IMR-90 (cell line): ENCODE measurements around the gene CES2. TPM values are rescaled to one million over a fixed set of nuclear protein-coding genes. Genes with fewer than 3 reads are reported as not detected.

Experiments
- ATAC-seq: fragments of 200-7000 bp; cut with Tn5 transposase; 2 replicates; pipeline ENCODE4 v1.9.1; 2020; ENCODE audit warnings: low read depth, mild to moderate bottlenecking, moderate library complexity
- BruUV-seq: library from RNA; stranded (reverse); fragments of 400-500 nt; replicated peaks from 2 replicates; lab custom pipeline; 2021; lab: Mats Ljungman, UMichigan
- CTCF ChIA-PET: fragments of 300-600 bp; formaldehyde crosslinking; extraction: SDS; loops from one replicate; lab custom pipeline; 2021; ENCODE audit warnings: antibody characterized with exemption; lab: Yijun Ruan, JAX
- POLR2A ChIA-PET: fragments of 300-600 bp; sonication (Branson Sonifier 250); formaldehyde crosslinking; loops from one replicate; lab custom pipeline; 2022; ENCODE audit warnings: antibody characterized with exemption; ENCODE audit not compliant: unreplicated experiment; lab: Charles Lee
- DNase-seq: peaks from one replicate; pipeline ENCODE4 v3.0.0; 2013
- H2AFZ ChIP-seq: replicated peaks from 2 replicates; pipeline ENCODE3; 2013; ENCODE audit warnings: low read length, mild to moderate bottlenecking; ENCODE audit not compliant: poor library complexity
- H2AK5ac ChIP-seq: 2 replicates; pipeline ENCODE4 v1.6.1; 2013; ENCODE audit warnings: low read depth, low read length, inconsistent platforms
- H2AK9ac ChIP-seq: replicated peaks from 2 replicates; pipeline ENCODE3; 2013; ENCODE audit warnings: mild to moderate bottlenecking, low read depth, low read length, moderate library complexity; ENCODE audit not compliant: poor library complexity
- H2BK120ac ChIP-seq: 2 replicates; pipeline ENCODE4 v1.6.1; 2013; ENCODE audit warnings: low read depth, low read length, inconsistent platforms
- H2BK15ac ChIP-seq: 3 replicates; pipeline ENCODE4 v1.6.1; 2013; ENCODE audit warnings: low read depth, low read length, inconsistent platforms
- H2BK20ac ChIP-seq: 2 replicates; pipeline ENCODE4 v1.6.1; 2013; ENCODE audit warnings: low read depth, mild to moderate bottlenecking, inconsistent platforms, low read length, moderate library complexity
- H2BK5ac ChIP-seq: 2 replicates; pipeline ENCODE4 v1.6.1; 2013; ENCODE audit warnings: mild to moderate bottlenecking, low read depth, low read length, inconsistent platforms; ENCODE audit not compliant: poor library complexity, severe bottlenecking
- H3K14ac ChIP-seq: replicated peaks from 2 replicates; pipeline ENCODE4 v1.6.1; 2013; ENCODE audit warnings: low read depth, low read length, inconsistent platforms
- H3K18ac ChIP-seq: 2 replicates; pipeline ENCODE4 v1.6.1; 2013; ENCODE audit warnings: low read depth, low read length, control low read depth
- H3K23ac ChIP-seq: 2 replicates; pipeline ENCODE4 v1.6.1; 2013; ENCODE audit warnings: low read depth, low read length, inconsistent platforms
- H3K27ac ChIP-seq: 2 replicates; pipeline ENCODE4 v1.5.1; 2013; ENCODE audit warnings: mild to moderate bottlenecking, control low read depth, low read length; ENCODE audit not compliant: insufficient read depth
- H3K27me3 ChIP-seq: 2 replicates; pipeline ENCODE4 v1.6.1; 2013; ENCODE audit warnings: low read length; ENCODE audit not compliant: control insufficient read depth, insufficient read depth
- H3K36me3 ChIP-seq: 2 replicates; pipeline ENCODE4 v1.6.1; 2013; ENCODE audit warnings: low read length, mixed read lengths; ENCODE audit not compliant: control insufficient read depth, insufficient read depth
- H3K4ac ChIP-seq: 2 replicates; pipeline ENCODE4 v1.6.1; 2013; ENCODE audit warnings: low read depth, low read length, inconsistent platforms
- H3K4me1 ChIP-seq: 2 replicates; pipeline ENCODE4 v1.6.1; 2013; ENCODE audit warnings: low read length, mixed read lengths; ENCODE audit not compliant: control insufficient read depth, insufficient read depth
- H3K4me2 ChIP-seq: 2 replicates; pipeline ENCODE4 v1.6.1; 2013; ENCODE audit warnings: low read depth, mild to moderate bottlenecking, control low read depth, low read length, moderate library complexity
- H3K4me3 ChIP-seq: 2 replicates; pipeline ENCODE4 v1.5.1; 2013; ENCODE audit warnings: low read depth, mild to moderate bottlenecking, control low read depth, low read length, moderate library complexity; ENCODE audit not compliant: insufficient read depth
- H3K56ac ChIP-seq: 2 replicates; pipeline ENCODE4 v1.6.1; 2013; ENCODE audit warnings: low read length, inconsistent platforms; ENCODE audit not compliant: insufficient read depth; ENCODE audit errors: extremely low read depth
- H3K79me1 ChIP-seq, 2 experiments: 2 replicates each; pipeline ENCODE4 v1.6.1; 2013; ENCODE audit warnings: low read length in 2 of 2, inconsistent platforms in 1 of 2, low read depth in 1 of 2
- H3K9ac ChIP-seq: 2 replicates; pipeline ENCODE4 v1.6.1; 2013; ENCODE audit warnings: low read depth, low read length, control low read depth
- H3K9me1 ChIP-seq: 2 replicates; pipeline ENCODE4 v1.6.1; 2013; ENCODE audit warnings: low read length, inconsistent platforms; ENCODE audit not compliant: insufficient read depth
- H3K9me3 ChIP-seq: 2 replicates; pipeline ENCODE4 v1.6.1; 2013; ENCODE audit warnings: low read length; ENCODE audit not compliant: control insufficient read depth, insufficient read depth
- H4K20me1 ChIP-seq: 2 replicates; pipeline ENCODE4 v1.6.1; 2013; ENCODE audit warnings: low read length, inconsistent platforms; ENCODE audit not compliant: insufficient read depth
- H4K5ac ChIP-seq: 2 replicates; pipeline ENCODE4 v1.6.1; 2013; ENCODE audit warnings: mild to moderate bottlenecking, low read depth, low read length, control low read depth
- H4K8ac ChIP-seq, 2 experiments: 2 replicates each; pipeline ENCODE4 v1.6.1; 2013; ENCODE audit warnings: low read depth in 2 of 2, low read length in 2 of 2, control low read depth in 1 of 2, inconsistent platforms in 1 of 2
- H4K91ac ChIP-seq: 2 replicates; pipeline ENCODE4 v1.6.1; 2013; ENCODE audit warnings: low read depth, low read length, inconsistent platforms; ENCODE audit not compliant: insufficient read depth
- BHLHE40 ChIP-seq: fragments of 150-350 bp; IDR thresholded peaks from 2 replicates; pipeline ENCODE4 v1.6.1; 2016; ENCODE audit warnings: mild to moderate bottlenecking, low read depth, low read length
- CEBPB ChIP-seq: IDR thresholded peaks from 2 replicates; pipeline ENCODE4 v1.6.1; 2012; ENCODE audit warnings: low read depth, low read length, improper control_type of control experiment
- CHD1 ChIP-seq: IDR thresholded peaks from 2 replicates; pipeline ENCODE4 v1.6.1; 2012; ENCODE audit warnings: low read depth, low read length, improper control_type of control experiment
- CTCF ChIP-seq: conservative IDR thresholded peaks from 2 replicates; pipeline ENCODE4 v1.5.1; 2012; ENCODE audit warnings: mild to moderate bottlenecking, low read depth, low read length, improper control_type of control experiment
- ELK1 ChIP-seq: fragments of 150-350 bp; IDR thresholded peaks from 2 replicates; pipeline ENCODE4 v1.6.1; 2016; ENCODE audit warnings: low read depth, mild to moderate bottlenecking, low read length, moderate library complexity, borderline replicate concordance
- FOS ChIP-seq: fragments of 150-350 bp; IDR thresholded peaks from 2 replicates; pipeline ENCODE4 v1.6.1; 2016; ENCODE audit warnings: low read depth, low read length
- MAFK ChIP-seq: IDR thresholded peaks from 2 replicates; pipeline ENCODE4 v1.6.1; 2012; ENCODE audit warnings: low read depth, low read length, improper control_type of control experiment
- MAZ ChIP-seq: IDR thresholded peaks from 2 replicates; pipeline ENCODE4 v1.6.1; 2012; ENCODE audit warnings: low read depth, mild to moderate bottlenecking, low read length, improper control_type of control experiment, moderate library complexity, borderline replicate concordance
- MXI1 ChIP-seq: IDR thresholded peaks from 2 replicates; pipeline ENCODE4 v1.6.1; 2012; ENCODE audit warnings: low read depth, mild to moderate bottlenecking, low read length, moderate library complexity, borderline replicate concordance
- NFE2L2 ChIP-seq: fragments of 150-350 bp; IDR thresholded peaks from 2 replicates; pipeline ENCODE4 v1.6.1; 2016; ENCODE audit warnings: low read depth, mild to moderate bottlenecking, low read length
- POLR2A ChIP-seq: IDR thresholded peaks from 2 replicates; pipeline ENCODE4 v1.6.1; 2012; ENCODE audit warnings: mild to moderate bottlenecking, low read depth, low read length
- RAD21 ChIP-seq: IDR thresholded peaks from 2 replicates; pipeline ENCODE4 v1.6.1; 2012; ENCODE audit warnings: low read length, improper control_type of control experiment
- RCOR1 ChIP-seq: IDR thresholded peaks from 2 replicates; pipeline ENCODE4 v1.6.1; 2012; ENCODE audit warnings: mild to moderate bottlenecking, low read length, improper control_type of control experiment; ENCODE audit not compliant: insufficient replicate concordance
- RFX5 ChIP-seq: IDR thresholded peaks from 2 replicates; pipeline ENCODE4 v1.8.0; 2012; ENCODE audit warnings: low read depth, mild to moderate bottlenecking, low read length, moderate library complexity
- SMC3 ChIP-seq: fragments of 150-350 bp; IDR thresholded peaks from 2 replicates; pipeline ENCODE4 v1.6.1; 2016; ENCODE audit warnings: low read depth, mild to moderate bottlenecking, antibody characterized with exemption, low read length, moderate library complexity
- USF2 ChIP-seq: fragments of 150-350 bp; IDR thresholded peaks from 2 replicates; pipeline ENCODE4 v1.6.1; 2017; ENCODE audit warnings: mild to moderate bottlenecking, antibody characterized with exemption, low read length, low read depth
- WGBS, 2 experiments: methylation state at CpG; one replicate each; pipeline versions ENCODE4 v1.1.5 to v1.1.7; 2013; ENCODE audit warnings: missing lambda C conversion rate in 2 of 2; ENCODE audit not compliant: insufficient read length in 1 of 2; ENCODE audit errors: extremely low coverage in 2 of 2; 5-methylcytosine and 5-hydroxymethylcytosine counted together
- dilution Hi-C: fragments of 300-500 bp; cut with HindIII; formaldehyde crosslinking; loops from one replicate; pipeline ENCODE4 v1.14.3; 2018; ENCODE audit warnings: low sequenced_read_pairs; ENCODE audit not compliant: unreplicated experiment
- in situ Hi-C: fragments of 300-500 bp; cut with MboI; formaldehyde crosslinking; loops from 3 replicates; pipeline ENCODE4 v1.14.3; 2019; ENCODE audit warnings: low sequenced_read_pairs, inconsistent platforms, mixed read lengths
- intact Hi-C: fragments of 100-400 bp; cut with micrococcal nuclease; formaldehyde crosslinking; loops from 2 replicates; pipeline ENCODE4 v1.10.0; 2022
- polyA plus RNA-seq, 3 experiments: library from polyadenylated mRNA; depleted of rRNA; stranded (reverse); fragments of >200 nt; gene quantifications; 2 replicates each; pipeline ENCODE4 v1.2.3, GENCODE V29; 2012; ENCODE audit warnings: low replicate concordance in 1 of 3
- total RNA-seq: library from RNA; depleted of rRNA; stranded (reverse); fragments of >200 nt; gene quantifications from 2 replicates; pipeline ENCODE4 v1.2.3, GENCODE V29; 2012

CES2 gene
- total and polyA plus RNA-seq, 2 of the 4 experiments (the other 2 are of a cell fraction), result 15.1 to 23.2 TPM

GRCh38 chr16:66908116-66908515 lies 27.2 kb upstream of the CES2 start:
- Histone ChIP-seq H3K27me3 (peaks cover 2% of the 10 kb centered on the region; the same call in 1 of the 2 replicates), H3K4me3 (no peak overlapping the region), H3K9me3 (no peaks in the 10 kb centered on the region), H2AK5ac (no peak overlapping the region), H3K14ac (no peak overlapping the region), H2BK120ac (no peak overlapping the region; the same call in 1 of the 2 replicates), H3K56ac (no peak overlapping the region), H3K4me2 (no peak overlapping the region), H3K27ac (no peak overlapping the region), H3K4me1 (peaks cover 21% of the 10 kb centered on the region), H3K79me1 (peaks cover 0 to 10% of the 10 kb centered on the region in 2 experiments; a peak in 1 of 4 replicates), H3K18ac (no peak overlapping the region), H2BK15ac (no peak overlapping the region; the same call in 2 of the 3 replicates), H3K36me3 (no peaks in the 10 kb centered on the region), H3K23ac (no peak overlapping the region), H3K9ac (no peak overlapping the region), H2AK9ac (no peak overlapping the region), H4K5ac (no peak overlapping the region), H4K20me1 (no peaks in the 10 kb centered on the region), H3K9me1 (peaks cover 26% of the 10 kb centered on the region), H3K4ac (no peak overlapping the region), H2BK20ac (no peak overlapping the region; the same call in 1 of the 2 replicates), H2BK5ac (no peak overlapping the region), H2AFZ (no peak overlapping the region), H4K8ac (no peak overlapping the region), H4K91ac (no peak overlapping the region)
- dilution Hi-C loops, result no loop called here
- CTCF ChIA-PET, result no interaction called here
- intact Hi-C loops, result no loop called here
- DNase-seq (no peak), ATAC-seq (no peak)
- WGBS, 2 experiments, result no CpG with 5 or more reads among the region's 3 CpGs
- in situ Hi-C loops, result no loop called here
- TF ChIP-seq SMC3, result no peak
- TF ChIP-seq RFX5, result no peak
- no peak for TF ChIP-seq ELK1
- no peak for TF ChIP-seq CTCF
- TF ChIP-seq NFE2L2, result no peak
- no peak for TF ChIP-seq RAD21
- TF ChIP-seq FOS, result no peak
- TF ChIP-seq MAFK, result no peak
- TF ChIP-seq MXI1, result no peak
- TF ChIP-seq POLR2A, result no peak
- no peak for TF ChIP-seq BHLHE40
- TF ChIP-seq MAZ, result no peak
- no peak for TF ChIP-seq RCOR1
- TF ChIP-seq USF2, result no peak
- TF ChIP-seq CEBPB, result no peak
- TF ChIP-seq CHD1, result no peak
- no TSS peak for BruUV-seq
- POLR2A ChIA-PET, result no interaction called here
